ENCODE measurements around the gene RNF220. TPM values are rescaled to one million over a fixed set of nuclear protein-coding genes. Genes with fewer than 3 reads are reported as not detected.

Gene RNF220
- total RNA-seq, 1 experiment from 2014 or later = 92.4 TPM

DNA sequence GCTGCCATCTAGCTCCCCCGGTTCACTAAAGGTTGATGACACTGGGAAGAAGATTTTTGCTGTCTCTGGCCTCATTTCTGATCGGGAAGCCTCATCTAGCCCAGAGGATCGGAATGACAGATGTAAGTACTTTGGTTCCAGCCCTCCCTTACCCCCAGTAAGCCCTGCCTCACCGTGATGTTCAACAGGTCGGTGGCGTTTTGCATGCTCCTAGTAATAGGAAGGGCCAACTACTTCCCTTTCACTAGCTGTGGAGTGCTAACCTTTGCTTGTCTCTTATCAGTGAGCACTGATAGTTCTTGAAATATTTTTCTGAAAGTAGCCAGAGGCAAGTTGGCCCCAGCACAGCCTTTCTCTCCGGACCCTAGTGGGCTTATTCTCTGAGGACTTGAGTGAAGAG, 7.5 kb downstream of the RNF220 start:
- H3K9me3 ChIP-seq = no peaks in the 10 kb centered on the region
- H3K27me3 ChIP-seq (replicated peaks; ENCODE audit: control insufficient read depth, insufficient read depth, low read length) = peaks cover 3% of the 10 kb centered on the region; the same call in 1 of the 2 replicates
- ChIA-PET CTCF (no interaction called here), POLR2A (no interaction called here)
- Mint-ChIP-seq H3K27ac (ENCODE audit: unreplicated experiment) (no peak overlapping the region), H3K4me3 (ENCODE audit: unreplicated experiment) (no peak overlapping the region), H3K9me3 (ENCODE audit: unreplicated experiment) (no peaks in the 10 kb centered on the region), H3K4me1 (ENCODE audit: low read depth, unreplicated experiment) (no peaks in the 10 kb centered on the region), H3K36me3 (ENCODE audit: insufficient read depth, unreplicated experiment) (no peaks in the 10 kb centered on the region), H3K27me3 (ENCODE audit: insufficient read depth, unreplicated experiment) (peaks cover 17% of the 10 kb centered on the region)
- no peak for DNase-seq
- no TSS peak for BruUV-seq (replicated peaks)
- no peaks in the 10 kb centered on the region for H3K36me3 ChIP-seq (ENCODE audit: control insufficient read depth, insufficient read depth, low read length)
- H3K4me3 ChIP-seq (ENCODE audit: low read depth, low read length) = no peak overlapping the region
- H3K4me1 ChIP-seq = no peaks in the 10 kb centered on the region
- intact Hi-C loops (cut with micrococcal nuclease; ENCODE audit: unreplicated experiment) = no loop called here
- TF ChIP-seq, protein P1, sequence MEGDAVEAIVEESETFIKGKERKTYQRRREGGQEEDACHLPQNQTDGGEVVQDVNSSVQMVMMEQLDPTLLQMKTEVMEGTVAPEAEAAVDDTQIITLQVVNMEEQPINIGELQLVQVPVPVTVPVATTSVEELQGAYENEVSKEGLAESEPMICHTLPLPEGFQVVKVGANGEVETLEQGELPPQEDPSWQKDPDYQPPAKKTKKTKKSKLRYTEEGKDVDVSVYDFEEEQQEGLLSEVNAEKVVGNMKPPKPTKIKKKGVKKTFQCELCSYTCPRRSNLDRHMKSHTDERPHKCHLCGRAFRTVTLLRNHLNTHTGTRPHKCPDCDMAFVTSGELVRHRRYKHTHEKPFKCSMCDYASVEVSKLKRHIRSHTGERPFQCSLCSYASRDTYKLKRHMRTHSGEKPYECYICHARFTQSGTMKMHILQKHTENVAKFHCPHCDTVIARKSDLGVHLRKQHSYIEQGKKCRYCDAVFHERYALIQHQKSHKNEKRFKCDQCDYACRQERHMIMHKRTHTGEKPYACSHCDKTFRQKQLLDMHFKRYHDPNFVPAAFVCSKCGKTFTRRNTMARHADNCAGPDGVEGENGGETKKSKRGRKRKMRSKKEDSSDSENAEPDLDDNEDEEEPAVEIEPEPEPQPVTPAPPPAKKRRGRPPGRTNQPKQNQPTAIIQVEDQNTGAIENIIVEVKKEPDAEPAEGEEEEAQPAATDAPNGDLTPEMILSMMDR (IDR thresholded peaks at IDR 0.05; ENCODE audit: insufficient read depth in 1 of 2, low read depth in 1 of 2, low read length in 1 of 2, severe bottlenecking in 1 of 2, unreplicated experiment in 1 of 2) = no peak

DNA sequence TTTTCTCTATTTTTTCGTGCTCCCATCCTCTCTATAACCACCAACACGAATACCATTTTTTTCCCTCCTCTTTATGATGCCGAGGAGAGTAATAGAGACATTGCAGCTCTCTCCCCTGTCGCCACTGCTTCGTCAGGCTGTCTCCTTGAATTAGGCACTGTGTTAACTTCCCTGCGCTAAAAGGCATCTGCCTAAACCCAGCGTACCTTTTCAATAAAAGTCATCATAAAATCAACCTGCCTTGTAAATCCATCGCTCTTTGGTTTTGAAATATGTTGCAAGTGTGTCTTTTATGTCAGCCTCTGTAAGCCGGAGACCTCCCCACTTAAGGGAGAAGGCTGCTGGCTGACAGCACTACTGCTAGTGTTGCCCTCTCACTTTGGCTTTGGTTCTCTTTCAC, 8.7 kb downstream of the RNF220 start:
- TF ChIP-seq, protein P1 (IDR thresholded peaks at IDR 0.05; ENCODE audit: insufficient read depth in 1 of 2, low read depth in 1 of 2, low read length in 1 of 2, severe bottlenecking in 1 of 2, unreplicated experiment in 1 of 2) = no peak
- Mint-ChIP-seq H3K9me3 (ENCODE audit: unreplicated experiment) (no peaks in the 10 kb centered on the region), H3K27me3 (ENCODE audit: insufficient read depth, unreplicated experiment) (peaks cover 17% of the 10 kb centered on the region), H3K27ac (ENCODE audit: unreplicated experiment) (no peak overlapping the region), H3K36me3 (ENCODE audit: insufficient read depth, unreplicated experiment) (no peaks in the 10 kb centered on the region), H3K4me1 (ENCODE audit: low read depth, unreplicated experiment) (no peaks in the 10 kb centered on the region), H3K4me3 (ENCODE audit: unreplicated experiment) (no peak overlapping the region)
- DNase-seq = no peak
- BruUV-seq (replicated peaks) = no TSS peak
- no peaks in the 10 kb centered on the region for H3K9me3 ChIP-seq
- intact Hi-C loops (cut with micrococcal nuclease; ENCODE audit: unreplicated experiment) = no loop called here
- H3K27me3 ChIP-seq (replicated peaks; ENCODE audit: control insufficient read depth, insufficient read depth, low read length) = peaks cover 3% of the 10 kb centered on the region; the same call in 1 of the 2 replicates
- no peaks in the 10 kb centered on the region for H3K36me3 ChIP-seq (ENCODE audit: control insufficient read depth, insufficient read depth, low read length)
- ChIA-PET CTCF (no interaction called here), POLR2A (no interaction called here)
- no peaks in the 10 kb centered on the region for H3K4me1 ChIP-seq
- no peak overlapping the region for H3K4me3 ChIP-seq (ENCODE audit: low read depth, low read length)

DNA sequence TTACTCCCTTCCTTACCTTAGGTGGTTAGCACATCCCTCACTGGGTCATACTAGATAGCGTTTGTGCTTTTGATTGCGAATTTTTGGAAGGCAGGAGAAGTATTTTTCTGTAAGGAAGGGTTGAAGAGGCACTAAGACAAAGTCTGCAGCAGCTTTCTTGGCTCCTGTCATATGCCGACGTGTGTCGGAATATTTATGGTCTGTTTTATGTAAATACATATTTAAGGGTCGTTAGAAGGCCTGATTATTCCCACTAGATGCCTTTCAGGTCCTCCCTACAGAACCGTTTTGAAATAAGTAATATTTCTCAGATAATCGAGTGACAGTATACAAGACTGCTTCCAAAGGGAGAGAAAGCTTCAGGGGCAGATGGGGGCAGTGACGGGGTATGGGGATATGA, 10.0 kb downstream of the RNF220 start:
- intact Hi-C loops (cut with micrococcal nuclease; ENCODE audit: unreplicated experiment) = no loop called here
- BruUV-seq (replicated peaks) = no TSS peak
- CTCF ChIA-PET = no interaction called here
- Histone ChIP-seq H3K36me3 (ENCODE audit: control insufficient read depth, insufficient read depth, low read length) (no peaks in the 10 kb centered on the region), H3K4me1 (no peaks in the 10 kb centered on the region), H3K9me3 (no peaks in the 10 kb centered on the region), H3K4me3 (ENCODE audit: low read depth, low read length) (no peak overlapping the region), H3K27me3 (replicated peaks; ENCODE audit: control insufficient read depth, insufficient read depth, low read length) (peaks cover 3% of the 10 kb centered on the region; the same call in 1 of the 2 replicates)
- POLR2A ChIA-PET = no interaction called here
- H3K9me3 Mint-ChIP-seq (ENCODE audit: unreplicated experiment) = no peaks in the 10 kb centered on the region
- DNase-seq = no peak
- H3K4me3 Mint-ChIP-seq (ENCODE audit: unreplicated experiment) = no peak overlapping the region
- no peak overlapping the region for H3K27ac Mint-ChIP-seq (ENCODE audit: unreplicated experiment)
- TF ChIP-seq, protein P1 (IDR thresholded peaks at IDR 0.05; ENCODE audit: insufficient read depth in 1 of 2, low read depth in 1 of 2, low read length in 1 of 2, severe bottlenecking in 1 of 2, unreplicated experiment in 1 of 2) = no peak
- H3K27me3 Mint-ChIP-seq (ENCODE audit: insufficient read depth, unreplicated experiment) = peaks cover 10% of the 10 kb centered on the region
- no peaks in the 10 kb centered on the region for H3K4me1 Mint-ChIP-seq (ENCODE audit: low read depth, unreplicated experiment)
- H3K36me3 Mint-ChIP-seq (ENCODE audit: insufficient read depth, unreplicated experiment) = no peaks in the 10 kb centered on the region

Measured in Caco-2 (cell line).